ENCODE measurements around the gene TTC39A. TPM values are rescaled to one million over a fixed set of nuclear protein-coding genes. Genes with fewer than 3 reads are reported as not detected.

TTC39A gene
- total RNA-seq, 1 donor from 2014 or later, result 11.5 TPM

GRCh38 chr1:51365774-51366173 lies 35.4 kb upstream of the TTC39A start:
- peaks cover 0 to 28% of the 10 kb centered on the region in 2 donors for H3K36me3 ChIP-seq
- intact Hi-C loops (cut with DNase I), result no loop called here
- TF ChIP-seq POLR2A (IDR thresholded peaks at IDR 0.05), result no peak
- no peak for TF ChIP-seq CTCF (IDR thresholded peaks at IDR 0.05)
- no peak for TF ChIP-seq POLR2AphosphoS5 (IDR thresholded peaks at IDR 0.05; ENCODE audit: insufficient read depth in 1 of 2, low read depth in 1 of 2)
- no peak overlapping the region for H3K27ac ChIP-seq
- no peak for DNase-seq (ENCODE audit: extremely low spot score in 2 of 2)
- no peaks in the 10 kb centered on the region for H3K27me3 ChIP-seq
- H3K4me3 ChIP-seq, result no peak overlapping the region
- no peaks in the 10 kb centered on the region for H3K4me1 ChIP-seq
- no peaks in the 10 kb centered on the region for H3K9me3 ChIP-seq

- Histone ChIP-seq H3K27me3 (no peaks in the 10 kb centered on the region), H3K36me3 (peaks cover 0 to 31% of the 10 kb centered on the region in 2 donors), H3K27ac (no peak overlapping the region), H3K4me1 (no peaks in the 10 kb centered on the region), H3K4me3 (no peak overlapping the region), H3K9me3 (no peaks in the 10 kb centered on the region)
- no peak for TF ChIP-seq POLR2A (IDR thresholded peaks at IDR 0.05)
- TF ChIP-seq POLR2AphosphoS5 (IDR thresholded peaks at IDR 0.05; ENCODE audit: insufficient read depth in 1 of 2, low read depth in 1 of 2), result no peak
- TF ChIP-seq CTCF (IDR thresholded peaks at IDR 0.05), result no peak
- intact Hi-C loops (cut with DNase I), result no loop called here
- DNase-seq (ENCODE audit: extremely low spot score in 2 of 2), result no peak
Measured at GRCh38 chr1:51359879-51360278, 29.5 kb upstream of the TTC39A start.

DNA sequence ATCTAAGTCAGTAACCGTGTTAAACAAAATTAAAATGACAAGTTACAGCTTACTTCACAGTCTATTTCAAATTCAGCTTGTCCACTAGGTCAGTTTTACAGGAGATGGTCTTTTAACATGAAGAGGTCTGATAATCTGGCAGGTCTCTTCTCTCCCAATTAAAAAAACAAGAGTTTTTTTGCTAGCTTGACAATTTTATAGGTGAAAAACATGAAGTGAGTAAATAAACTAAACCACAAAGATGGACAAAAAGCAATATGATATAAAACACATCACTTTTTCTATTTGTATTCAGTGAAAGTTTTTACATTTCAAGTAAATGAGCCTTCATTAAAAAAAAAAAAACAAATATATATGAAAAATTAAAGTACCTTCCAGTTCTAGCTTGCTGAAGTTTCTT lies 25.0 kb upstream of the TTC39A start:
- Histone ChIP-seq H3K27ac (no peak overlapping the region), H3K9me3 (no peaks in the 10 kb centered on the region), H3K36me3 (peaks cover 0 to 9% of the 10 kb centered on the region in 2 donors), H3K4me3 (no peak overlapping the region), H3K4me1 (no peaks in the 10 kb centered on the region), H3K27me3 (no peaks in the 10 kb centered on the region)
- no peak for TF ChIP-seq POLR2A (IDR thresholded peaks at IDR 0.05)
- TF ChIP-seq CTCF (IDR thresholded peaks at IDR 0.05), result no peak
- TF ChIP-seq POLR2AphosphoS5 (IDR thresholded peaks at IDR 0.05; ENCODE audit: insufficient read depth in 1 of 2, low read depth in 1 of 2), result no peak
- DNase-seq (ENCODE audit: extremely low spot score in 2 of 2), result no peak
- intact Hi-C loops (cut with DNase I), result no loop called here

GRCh38 chr1:51354416-51354815 lies 24.1 kb upstream of the TTC39A start:
- TF ChIP-seq POLR2A (IDR thresholded peaks at IDR 0.05) (no peak), CTCF (IDR thresholded peaks at IDR 0.05) (no peak), POLR2AphosphoS5 (IDR thresholded peaks at IDR 0.05; ENCODE audit: insufficient read depth in 1 of 2, low read depth in 1 of 2) (no peak)
- no peaks in the 10 kb centered on the region for H3K27me3 ChIP-seq
- no peaks in the 10 kb centered on the region for H3K4me1 ChIP-seq
- H3K9me3 ChIP-seq, result no peaks in the 10 kb centered on the region
- H3K4me3 ChIP-seq, result no peak overlapping the region
- DNase-seq (ENCODE audit: extremely low spot score in 2 of 2), result no peak
- no peak overlapping the region for H3K27ac ChIP-seq
- H3K36me3 ChIP-seq, result peaks cover 0 to 9% of the 10 kb centered on the region in 2 donors
- intact Hi-C loops (cut with DNase I), result no loop called here

DNA sequence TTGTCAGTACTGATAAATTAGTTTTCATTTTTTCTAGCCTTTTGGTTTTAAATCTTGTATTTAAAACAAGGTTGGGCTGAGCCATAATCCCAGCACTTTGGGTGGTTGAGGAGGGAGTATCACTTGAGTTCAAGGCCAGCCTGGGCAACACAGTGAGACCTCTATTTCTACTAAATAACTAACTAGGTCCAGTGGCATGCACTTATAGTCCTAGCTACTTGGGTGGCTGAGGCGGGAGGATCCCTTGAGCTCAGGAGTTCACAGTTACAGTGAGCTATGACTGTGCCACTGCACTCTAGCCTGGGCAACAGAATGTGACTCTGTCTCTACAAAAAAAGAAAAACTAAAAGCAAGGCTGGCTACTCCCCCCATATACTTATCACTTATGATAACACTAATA lies 21.5 kb upstream of the TTC39A start:
- Histone ChIP-seq H3K9me3 (no peaks in the 10 kb centered on the region), H3K4me3 (no peak overlapping the region), H3K27ac (no peak overlapping the region), H3K4me1 (no peaks in the 10 kb centered on the region), H3K27me3 (no peaks in the 10 kb centered on the region), H3K36me3 (peaks cover 0 to 9% of the 10 kb centered on the region in 2 donors)
- intact Hi-C loops (cut with DNase I), result no loop called here
- no peak for DNase-seq (ENCODE audit: extremely low spot score in 2 of 2)
- no peak for TF ChIP-seq CTCF (IDR thresholded peaks at IDR 0.05)
- TF ChIP-seq POLR2AphosphoS5 (IDR thresholded peaks at IDR 0.05; ENCODE audit: insufficient read depth in 1 of 2, low read depth in 1 of 2), result no peak
- no peak for TF ChIP-seq POLR2A (IDR thresholded peaks at IDR 0.05)

All from vagina (tissue), 2 donors.